ENCODE data around the gene CALML5. TPM values are rescaled to one million over a fixed set of nuclear protein-coding genes. Genes with fewer than 3 reads are reported as not detected.

The CALML5 gene
- polyA plus RNA-seq, 1 donor from 2014 or later: not detected

- no peak overlapping the region for H3K9ac ChIP-seq (ENCODE audit: low read length)
- H3K27me3 ChIP-seq (ENCODE audit: insufficient read depth, low read depth, low read length): no peaks in the 10 kb centered on the region
- H3F3A ChIP-seq (ENCODE audit: insufficient read depth, low read length, poor library complexity, severe bottlenecking): no peaks in the 10 kb centered on the region
- H3K4me3 ChIP-seq (ENCODE audit: low read length): no peak overlapping the region
- H3K9me2 ChIP-seq (ENCODE audit: insufficient read depth, low read length): no peaks in the 10 kb centered on the region
- TF ChIP-seq EZH2 (IDR thresholded peaks at IDR 0.05; ENCODE audit: borderline replicate concordance, insufficient read depth, low read length, poor library complexity, severe bottlenecking) (no peak), MXI1 (conservative IDR thresholded peaks at IDR 0.05; ENCODE audit: poor library complexity, severe bottlenecking) (no peak), CTCF (IDR thresholded peaks at IDR 0.05; ENCODE audit: poor library complexity, severe bottlenecking) (no peak), POLR2AphosphoS5 (IDR thresholded peaks at IDR 0.05) (no peak), RAD21 (conservative IDR thresholded peaks at IDR 0.05) (no peak), TAF1 (IDR thresholded peaks at IDR 0.05; ENCODE audit: low read depth) (no peak), REST (IDR thresholded peaks at IDR 0.05; ENCODE audit: borderline replicate concordance) (no peak), SMC3 (conservative IDR thresholded peaks at IDR 0.05; ENCODE audit: poor library complexity) (no peak), EP300 (conservative IDR thresholded peaks at IDR 0.05; ENCODE audit: poor library complexity, severe bottlenecking) (no peak)
- H4K20me1 ChIP-seq (ENCODE audit: insufficient read depth): no peaks in the 10 kb centered on the region
- no peaks in the 10 kb centered on the region for H3K9me3 ChIP-seq (ENCODE audit: low read length)
- H3K36me3 ChIP-seq (ENCODE audit: insufficient read depth, low read length): no peaks in the 10 kb centered on the region
- H2AFZ ChIP-seq (ENCODE audit: low read depth, low read length): no peak overlapping the region
- H3K4me2 ChIP-seq (ENCODE audit: low read length): no peak overlapping the region
- H3K79me2 ChIP-seq (replicated peaks; ENCODE audit: insufficient read depth, low read length): no peaks in the 10 kb centered on the region
- no peak overlapping the region for H3K27ac ChIP-seq (ENCODE audit: low read length)
These were observed 36.5 kb downstream of the CALML5 start for GRCh38 chr10:5462841-5463293.

- Histone ChIP-seq H3K79me2 (replicated peaks; ENCODE audit: insufficient read depth, low read length) (no peaks in the 10 kb centered on the region), H4K20me1 (ENCODE audit: insufficient read depth) (no peaks in the 10 kb centered on the region), H3K9me3 (ENCODE audit: low read length) (no peaks in the 10 kb centered on the region), H3K36me3 (ENCODE audit: insufficient read depth, low read length) (no peaks in the 10 kb centered on the region), H3F3A (ENCODE audit: insufficient read depth, low read length, poor library complexity, severe bottlenecking) (no peaks in the 10 kb centered on the region), H3K27ac (ENCODE audit: low read length) (no peak overlapping the region), H3K4me2 (ENCODE audit: low read length) (no peak overlapping the region), H2AFZ (ENCODE audit: low read depth, low read length) (no peak overlapping the region), H3K9ac (ENCODE audit: low read length) (no peak overlapping the region), H3K4me3 (ENCODE audit: low read length) (no peak overlapping the region), H3K27me3 (ENCODE audit: insufficient read depth, low read depth, low read length) (no peaks in the 10 kb centered on the region), H3K9me2 (ENCODE audit: insufficient read depth, low read length) (no peaks in the 10 kb centered on the region)
- no peak for TF ChIP-seq POLR2AphosphoS5 (IDR thresholded peaks at IDR 0.05)
- TF ChIP-seq TAF1 (IDR thresholded peaks at IDR 0.05; ENCODE audit: low read depth): no peak
- no peak for TF ChIP-seq EZH2 (IDR thresholded peaks at IDR 0.05; ENCODE audit: borderline replicate concordance, insufficient read depth, low read length, poor library complexity, severe bottlenecking)
- TF ChIP-seq SMC3 (conservative IDR thresholded peaks at IDR 0.05; ENCODE audit: poor library complexity): no peak
- no peak for TF ChIP-seq RAD21 (conservative IDR thresholded peaks at IDR 0.05)
- no peak for TF ChIP-seq EP300 (conservative IDR thresholded peaks at IDR 0.05; ENCODE audit: poor library complexity, severe bottlenecking)
- TF ChIP-seq CTCF (IDR thresholded peaks at IDR 0.05; ENCODE audit: poor library complexity, severe bottlenecking): no peak
- TF ChIP-seq REST (IDR thresholded peaks at IDR 0.05; ENCODE audit: borderline replicate concordance): no peak
- TF ChIP-seq MXI1 (conservative IDR thresholded peaks at IDR 0.05; ENCODE audit: poor library complexity, severe bottlenecking): no peak
These were observed 37.2 kb downstream of the CALML5 start for GRCh38 chr10:5461914-5462840.

Data from neural cell (in vitro differentiated cells).